Activated CD8-positive, alpha-beta memory T cell treated with anti-CD3 and anti-CD28 coated beads, Interleukin-2, amount 50 U/mL, for 48 hours (primary cell): ENCODE measurements around the gene ELF3.
"Not testable (repeated sequence)": the region's sequence is repeated elsewhere in the genome, so short reads cannot be mapped to it uniquely, and the experiment has no call there.

ENCODE experiments used
- DNase-seq: peaks from one replicate; pipeline ENCODE4 v3.0.0-alpha.2; 2020

ELF3 gene

DNA sequence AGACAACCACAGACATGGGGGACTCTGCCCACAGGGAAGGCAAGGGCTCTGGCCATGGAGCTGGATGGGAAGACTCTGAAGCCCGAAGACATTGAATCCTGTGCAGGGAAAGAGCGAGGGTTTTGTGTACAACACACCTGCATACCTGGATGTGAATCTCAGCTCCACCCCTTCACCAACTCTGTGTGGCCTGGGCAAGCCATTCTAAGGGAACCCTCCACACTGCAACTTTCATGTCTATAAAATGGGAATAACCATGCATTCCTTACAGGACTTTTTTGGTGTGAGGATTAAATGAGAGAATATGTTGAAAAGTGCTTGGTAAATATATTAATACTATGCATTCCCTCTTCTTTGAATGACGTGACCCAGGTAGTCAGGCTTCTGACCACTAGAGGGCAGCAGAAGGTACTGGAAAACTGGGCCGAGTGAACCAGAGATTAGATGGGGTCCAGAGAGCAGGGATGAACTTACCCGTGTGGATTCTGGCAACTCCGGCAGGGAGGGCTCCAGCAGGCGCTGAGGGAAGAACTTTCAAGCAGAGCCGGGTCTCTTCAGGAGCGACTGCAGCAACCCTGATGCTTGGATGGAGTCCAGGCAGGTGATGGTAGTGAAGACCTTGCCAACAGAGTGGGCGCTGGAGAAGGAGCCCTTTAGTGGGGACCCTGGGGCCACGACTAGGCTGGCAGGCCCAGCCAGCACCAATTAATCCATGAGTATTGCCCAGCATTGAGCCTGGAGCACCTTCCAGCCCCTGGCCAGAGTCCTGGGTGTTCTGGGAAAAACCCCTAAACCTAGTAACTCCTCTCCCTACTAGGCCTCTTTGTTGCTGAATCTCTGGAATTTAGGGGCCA lies 834 bp upstream of the ELF3 start:
- DNase-seq = peak; percentile 82

GRCh38 chr1:202011994-202012393 lies 1.6 kb downstream of the ELF3 start:
- DNase-seq = no peak

GRCh38 chr1:202012544-202013478 lies 2.4 kb downstream of the ELF3 start:
- no peak for DNase-seq

- DNase-seq = no peak
These were observed 3.2 kb downstream of the ELF3 start for GRCh38 chr1:202013603-202014002.

DNA sequence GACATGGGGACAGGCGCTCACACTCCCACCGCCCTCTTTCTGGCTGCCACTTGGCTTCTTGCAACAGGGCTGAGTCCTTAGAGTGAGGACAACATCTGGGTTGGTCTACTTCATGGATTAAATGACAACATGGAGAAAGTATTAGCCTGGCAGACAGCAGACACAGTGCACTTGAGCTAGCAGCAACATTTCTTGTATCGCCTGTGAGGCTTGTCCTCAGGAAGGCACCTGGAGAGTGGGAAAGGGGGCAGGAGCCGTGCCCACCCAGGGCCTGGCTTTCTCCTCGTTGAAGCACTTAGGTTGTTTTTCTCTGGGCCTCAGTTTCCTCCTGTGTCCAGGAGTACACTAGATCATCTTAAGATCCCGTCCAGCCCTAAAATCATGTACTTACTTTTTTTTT lies 3.7 kb downstream of the ELF3 start:
- DNase-seq = no peak

- DNase-seq = no peak
These were observed 4.7 kb downstream of the ELF3 start for GRCh38 chr1:202014915-202015661.

DNA sequence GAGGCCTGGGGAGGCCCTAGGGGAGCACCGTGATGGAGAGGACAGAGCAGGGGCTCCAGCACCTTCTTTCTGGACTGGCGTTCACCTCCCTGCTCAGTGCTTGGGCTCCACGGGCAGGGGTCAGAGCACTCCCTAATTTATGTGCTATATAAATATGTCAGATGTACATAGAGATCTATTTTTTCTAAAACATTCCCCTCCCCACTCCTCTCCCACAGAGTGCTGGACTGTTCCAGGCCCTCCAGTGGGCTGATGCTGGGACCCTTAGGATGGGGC lies 5.2 kb downstream of the ELF3 start:
- no peak for DNase-seq

DNA sequence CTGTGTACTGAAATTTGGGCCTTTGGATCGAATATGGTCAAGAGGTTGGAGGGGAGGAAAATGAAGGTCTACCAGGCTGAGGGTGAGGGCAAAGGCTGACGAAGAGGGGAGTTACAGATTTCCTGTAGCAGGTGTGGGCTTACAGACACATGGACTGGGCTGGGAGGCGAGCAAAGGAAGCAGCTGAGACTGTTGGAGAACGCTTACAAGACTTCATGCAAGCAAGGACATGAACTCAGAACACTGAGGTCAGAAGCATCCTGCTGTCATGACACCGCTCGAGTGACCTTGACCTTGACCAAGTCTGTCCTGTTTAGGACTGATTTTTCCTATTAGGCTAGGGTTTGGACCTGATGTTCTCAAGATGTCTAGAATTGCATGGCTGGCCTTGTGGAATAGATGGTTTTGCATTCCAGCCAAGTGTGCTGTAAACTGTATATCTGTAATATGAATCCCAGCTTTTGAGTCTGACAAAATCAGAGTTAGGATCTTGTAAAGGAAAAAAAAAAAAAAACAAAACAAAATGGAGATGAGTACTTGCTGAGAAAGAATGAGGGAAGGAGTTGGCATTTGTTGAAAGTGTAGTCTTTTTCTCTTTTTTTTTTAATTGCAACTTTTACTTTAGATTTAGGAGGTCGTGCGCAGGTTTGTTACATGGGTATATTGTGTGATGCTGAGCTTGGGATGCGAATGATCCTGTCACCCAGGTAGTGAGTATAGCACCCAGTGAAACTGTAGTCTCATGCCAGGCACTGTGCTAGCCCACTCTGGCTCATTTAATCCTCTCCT lies 5.8 kb downstream of the ELF3 start:
- DNase-seq = no peak

GRCh38 chr1:202016811-202017748 lies 6.7 kb downstream of the ELF3 start:
- DNase-seq = no peak

DNA sequence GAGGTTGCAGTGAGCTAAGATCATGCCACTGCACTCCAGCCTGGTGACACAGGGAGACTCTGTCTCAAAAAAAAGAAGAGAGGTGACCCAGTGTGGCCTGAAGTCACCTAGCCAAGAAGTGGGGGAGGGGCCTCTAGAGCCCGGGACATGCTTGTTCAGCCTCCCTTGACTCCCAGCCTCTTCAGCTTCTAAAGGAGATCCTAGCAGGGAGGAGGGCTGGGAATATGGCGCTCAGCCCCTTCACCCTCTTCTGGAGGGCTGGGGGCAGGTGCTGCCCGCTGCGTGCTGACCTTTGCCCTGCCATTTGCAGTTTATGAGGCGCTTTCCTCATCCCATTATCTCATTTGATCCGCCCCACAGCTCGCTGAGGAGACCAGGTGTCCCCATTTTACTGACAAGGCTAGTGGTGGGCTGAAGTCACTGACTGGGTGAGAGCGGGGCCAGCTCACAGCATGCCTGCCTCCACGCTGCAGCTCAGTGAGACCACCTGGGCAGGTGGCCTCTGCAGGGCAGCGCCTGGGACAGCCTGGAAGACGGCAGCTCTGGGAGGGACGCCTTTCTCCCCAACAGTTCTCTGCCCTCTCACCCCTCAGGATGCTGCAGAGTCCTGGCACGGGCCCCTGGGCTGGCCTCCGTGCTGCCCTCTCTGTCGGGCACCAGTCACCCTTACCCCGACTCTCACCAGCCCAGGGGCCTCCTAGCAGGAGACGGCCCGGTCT lies 7.5 kb downstream of the ELF3 start:
- DNase-seq = no peak

DNA sequence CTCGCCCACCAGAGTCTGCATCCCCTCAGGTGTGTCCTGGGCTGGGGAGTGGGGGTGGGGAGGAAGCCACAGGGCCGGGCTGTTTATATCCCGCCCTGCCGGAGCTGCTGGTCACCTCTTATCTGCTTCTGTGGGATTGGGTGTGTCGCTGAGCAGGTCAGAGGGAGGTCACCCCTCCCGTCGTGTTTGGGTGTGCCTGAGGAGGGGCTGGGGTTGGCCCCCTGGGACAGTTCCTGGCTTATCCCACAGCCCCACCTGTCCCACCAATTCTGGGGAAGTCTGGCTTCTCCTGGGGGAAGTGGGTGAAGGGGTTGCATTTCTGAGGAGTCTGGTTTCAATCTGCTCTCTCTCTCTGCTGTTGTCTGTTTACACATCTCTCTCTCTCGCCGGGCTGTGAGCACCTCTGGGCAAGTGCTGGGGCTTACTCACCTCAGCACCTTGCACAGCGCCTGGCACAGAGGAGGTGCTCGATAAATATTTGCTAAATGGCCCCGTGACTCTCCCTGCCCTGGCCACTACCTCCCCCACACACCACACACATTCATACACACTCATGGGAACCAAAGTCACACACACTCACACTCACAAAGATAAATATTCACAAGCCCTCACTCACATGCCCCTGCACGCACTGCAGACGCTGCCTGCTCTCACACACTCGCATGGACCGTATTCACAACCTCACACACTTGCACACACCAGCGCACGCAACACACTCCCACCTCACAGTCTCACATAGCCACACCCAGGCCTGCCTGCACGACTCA lies 8.3 kb downstream of the ELF3 start:
- DNase-seq = no peak

DNA sequence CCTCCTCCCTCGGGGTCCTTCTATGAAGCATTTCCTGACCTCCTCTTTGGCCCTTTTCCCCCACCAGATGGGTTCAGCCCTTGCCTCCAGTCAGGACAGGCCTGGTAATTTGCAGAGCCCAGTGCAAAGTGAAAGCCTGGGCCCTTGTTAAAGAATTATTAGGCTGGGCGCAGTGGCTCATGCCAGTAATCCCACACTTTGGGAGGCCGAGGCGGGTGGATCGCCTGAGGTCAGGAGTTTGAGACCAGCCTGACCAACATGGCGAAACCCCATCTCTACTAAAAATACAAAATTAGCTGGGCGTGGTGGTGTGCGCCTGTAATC lies 8.8 kb downstream of the ELF3 start:
- DNase-seq = not testable (repeated sequence)

DNA sequence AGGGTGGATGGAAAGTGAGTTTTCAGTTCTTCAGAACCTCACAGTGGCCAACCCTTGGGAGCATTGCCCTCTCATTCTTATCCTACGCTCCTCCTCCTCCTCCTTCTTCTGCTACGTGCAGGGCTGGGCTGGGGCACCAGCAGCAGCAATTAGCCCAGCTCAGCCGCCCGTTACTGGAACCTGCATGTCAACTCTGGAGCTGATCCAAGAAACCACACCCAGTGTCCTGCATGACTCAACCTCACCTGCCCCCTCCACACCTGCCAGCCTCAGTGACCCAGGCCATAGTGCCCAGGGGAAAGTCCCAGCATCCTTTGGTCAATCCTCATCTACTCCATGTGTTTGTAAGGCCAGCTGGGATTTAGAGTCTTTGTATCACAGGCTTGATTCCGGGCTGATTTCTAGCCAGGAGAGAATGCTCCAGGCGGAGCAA lies 12.6 kb downstream of the ELF3 start:
- DNase-seq = no peak

DNA sequence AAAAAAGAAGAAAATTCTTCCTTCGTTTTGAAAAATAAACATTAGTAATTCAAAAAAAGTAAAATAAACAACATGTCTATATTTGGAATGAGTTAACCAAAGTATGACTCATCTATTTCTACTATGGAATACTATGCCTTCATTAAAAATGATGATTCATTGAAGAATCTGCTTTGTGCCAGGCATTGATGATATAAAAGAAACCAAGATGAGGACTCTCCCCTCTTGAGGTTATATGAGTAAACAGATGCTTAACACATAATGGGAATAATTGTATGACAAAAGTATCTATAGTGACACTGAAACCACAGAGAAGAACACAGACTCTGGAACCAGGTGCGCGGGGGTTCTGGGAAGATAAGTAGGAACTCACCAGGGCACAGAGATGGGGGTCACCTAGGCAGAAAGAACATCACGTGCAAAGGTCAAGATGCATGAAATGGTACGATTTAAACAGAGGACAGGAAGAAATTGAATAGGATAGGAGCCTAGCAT lies 18.8 kb downstream of the ELF3 start:
- DNase-seq = no peak

GRCh38 chr1:202029727-202030126 lies 19.3 kb downstream of the ELF3 start:
- DNase-seq = no peak

DNA sequence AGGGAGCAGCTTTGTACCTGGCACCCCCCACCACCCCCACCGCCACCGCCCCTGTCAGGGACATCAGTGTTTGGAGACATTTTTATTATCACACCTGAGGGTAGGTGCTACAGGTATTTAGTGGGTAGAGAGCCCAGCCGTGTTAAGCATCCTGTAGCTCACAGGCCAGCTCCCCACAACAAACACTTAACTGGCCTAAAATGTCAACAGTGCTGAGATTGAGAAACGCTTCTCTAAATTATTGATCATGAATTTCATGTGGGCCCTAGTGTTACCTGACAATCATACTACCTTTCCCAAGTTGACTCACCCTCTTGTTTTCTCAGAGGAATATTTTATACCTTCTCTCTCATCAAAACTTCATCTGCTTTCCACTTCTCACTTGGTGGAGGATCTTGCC lies 21.4 kb downstream of the ELF3 start:
- DNase-seq = no peak

DNA sequence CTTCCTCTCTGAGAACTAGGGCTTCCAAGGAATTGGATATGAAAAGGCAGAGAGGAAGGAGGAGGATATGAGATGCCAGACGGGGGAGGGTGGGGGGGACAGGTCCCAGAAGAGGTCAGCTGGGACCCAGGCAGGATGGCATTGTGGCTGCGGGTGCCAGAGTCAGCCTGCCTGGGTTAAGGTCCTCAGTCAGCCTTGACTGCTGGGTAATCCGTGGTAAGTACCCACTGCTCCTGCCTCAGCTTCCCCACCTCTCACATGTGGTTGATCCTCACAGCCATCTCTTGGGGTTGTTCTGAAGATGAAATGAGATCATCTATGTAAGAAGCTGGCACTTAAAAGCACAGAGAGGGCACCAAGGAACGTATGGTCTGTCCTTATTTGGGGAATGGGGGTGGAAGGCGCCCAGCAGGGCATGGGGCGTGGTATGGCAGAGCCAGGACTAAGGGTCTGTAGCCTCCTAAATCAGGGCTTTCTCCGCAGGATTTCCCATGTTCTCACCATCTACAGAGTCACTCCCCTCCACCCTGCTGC lies 23.8 kb downstream of the ELF3 start:
- DNase-seq = no peak

DNA sequence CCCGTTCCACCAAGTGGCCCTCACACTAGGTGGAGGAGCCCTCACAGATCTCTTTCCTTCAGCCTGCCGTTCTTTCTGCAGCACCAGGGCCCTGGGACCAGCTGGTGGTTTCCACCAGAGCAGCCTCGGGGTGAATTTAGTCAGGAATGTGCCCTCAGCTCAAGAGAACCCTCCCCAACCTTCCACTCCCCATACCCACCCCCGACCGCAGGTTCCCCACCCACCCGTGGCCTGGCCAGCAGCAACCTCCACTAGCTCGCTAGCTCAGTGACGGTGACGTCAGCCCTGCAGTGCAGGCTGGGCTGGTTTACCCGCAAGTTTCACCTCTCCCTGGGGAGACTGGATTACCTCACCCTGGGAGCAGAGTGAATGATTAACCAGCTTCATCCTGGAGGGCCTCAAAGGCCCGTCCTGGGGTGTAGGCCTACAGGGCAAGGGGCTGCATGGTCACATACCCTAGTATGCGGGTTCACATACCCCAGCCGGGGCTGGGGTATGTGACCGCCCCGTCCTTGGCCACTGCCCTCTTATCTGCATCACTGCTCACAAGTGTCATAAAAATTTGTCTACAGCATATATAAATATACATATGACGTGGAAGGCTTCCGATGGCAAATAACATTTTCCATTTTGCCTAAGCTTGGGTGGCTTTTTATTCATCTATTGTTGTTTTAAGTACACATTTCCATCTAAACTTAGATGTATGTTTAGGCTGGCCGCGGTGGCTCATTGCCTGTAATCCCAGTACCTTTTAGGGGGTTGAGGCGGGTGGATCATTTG lies 24.5 kb downstream of the ELF3 start:
- no peak for DNase-seq
